ENCODE results near the gene NAPB. TPM values are rescaled to one million over a fixed set of nuclear protein-coding genes. Genes with fewer than 3 reads are reported as not detected.
"Not testable (repeated sequence)": the region's sequence is repeated elsewhere in the genome, so short reads cannot be mapped to it uniquely, and the experiment has no call there.

The NAPB gene
- total RNA-seq, 1 donor from 2014 or later, result 6.5 TPM

- DNase-seq (ENCODE audit: low read depth in 2 of 2), result peak in 1 of 2 donors; percentile 83
These were observed 71.7 kb downstream of the NAPB start for GRCh38 chr20:23349338-23350195.

DNA sequence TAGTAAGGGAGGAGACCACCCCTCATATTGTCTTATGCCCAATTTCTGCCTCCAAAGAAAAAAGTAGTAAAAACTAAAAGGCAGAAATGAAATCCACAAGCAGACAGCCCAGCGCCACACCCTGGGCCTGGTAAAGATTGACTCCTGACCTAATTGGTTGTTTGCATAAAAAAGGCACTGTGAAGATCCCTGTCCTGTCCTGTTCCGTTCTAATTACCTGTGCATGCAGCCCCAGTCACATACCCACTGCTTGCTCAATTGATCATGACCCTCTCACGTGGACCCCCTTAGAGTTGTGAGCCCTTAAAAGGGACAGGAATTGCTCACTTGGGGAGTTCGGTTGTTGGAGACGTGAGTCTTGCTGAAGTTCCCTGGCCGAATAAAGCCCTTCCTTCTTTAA is 72.8 kb downstream of the NAPB start:
- not testable (repeated sequence) for DNase-seq (ENCODE audit: low read depth in 2 of 2)

- no peak for DNase-seq (ENCODE audit: low read depth in 2 of 2)
These were observed 73.5 kb downstream of the NAPB start for GRCh38 chr20:23347791-23348190.

DNA sequence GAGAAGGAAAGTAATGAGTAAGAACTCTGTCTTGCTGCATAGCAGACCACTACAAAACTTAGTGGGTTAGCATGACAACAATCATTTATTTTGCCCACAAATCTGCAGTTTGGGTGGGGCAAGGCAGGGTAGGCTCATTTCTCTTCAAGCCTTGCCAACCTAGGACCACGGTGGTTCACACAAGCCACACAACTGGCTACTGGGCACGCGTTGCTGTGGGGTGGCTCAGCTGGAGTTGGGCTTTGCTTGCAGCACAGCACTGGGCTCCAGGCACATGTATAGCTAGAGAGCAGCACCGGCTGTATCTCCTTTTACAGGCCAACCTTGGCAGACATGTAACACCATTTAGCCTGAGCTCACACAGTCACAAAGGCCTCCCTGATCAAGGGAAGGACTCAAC is 75.3 kb downstream of the NAPB start:
- DNase-seq (ENCODE audit: low read depth in 2 of 2), result no peak

- DNase-seq (ENCODE audit: low read depth in 2 of 2), result no peak
These were observed 77.0 kb downstream of the NAPB start for GRCh38 chr20:23344336-23344735.

DNA sequence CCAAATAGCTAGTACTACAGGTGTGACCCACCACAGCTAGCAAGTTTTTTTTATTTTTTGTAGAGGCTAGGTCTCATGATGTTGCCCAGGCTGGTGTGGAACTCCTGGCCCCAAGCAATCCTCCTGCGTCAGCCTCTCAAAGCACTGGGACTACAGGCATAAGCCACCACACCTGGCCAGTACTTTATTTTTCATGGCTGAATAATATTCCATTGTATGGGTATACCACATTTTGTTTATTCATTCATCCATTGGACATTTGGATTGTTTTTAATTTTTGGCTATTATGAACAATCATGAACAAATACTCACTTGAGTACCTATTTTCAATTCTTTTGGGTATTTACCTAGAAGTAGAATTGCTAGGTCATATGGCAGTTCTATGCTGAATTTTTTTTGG is 77.7 kb downstream of the NAPB start:
- DNase-seq (ENCODE audit: low read depth in 2 of 2), result no peak

DNA sequence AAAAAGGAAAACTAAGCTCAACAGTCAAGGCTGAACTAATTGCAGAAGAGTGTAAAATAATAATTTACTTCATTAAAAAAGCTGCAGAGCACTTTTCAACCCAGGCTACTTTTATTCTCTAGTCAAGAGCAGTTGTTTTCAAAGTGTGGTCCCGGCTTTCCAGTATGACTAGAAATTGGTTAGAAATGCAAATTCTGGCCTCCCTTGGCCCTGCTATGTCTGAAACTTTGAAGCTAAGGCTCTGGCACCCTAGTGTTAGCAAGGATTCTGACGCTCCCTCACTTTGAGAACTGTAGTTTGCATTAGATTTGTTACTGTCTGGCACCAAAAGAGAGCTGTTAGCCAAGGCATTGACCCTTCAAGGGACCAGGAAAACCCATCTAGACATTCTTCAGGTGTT is 80.2 kb downstream of the NAPB start:
- DNase-seq (ENCODE audit: low read depth in 2 of 2), result no peak

GRCh38 chr20:23340524-23340923 is 80.8 kb downstream of the NAPB start:
- DNase-seq (ENCODE audit: low read depth in 2 of 2), result peak; percentile 87 to 91

DNA sequence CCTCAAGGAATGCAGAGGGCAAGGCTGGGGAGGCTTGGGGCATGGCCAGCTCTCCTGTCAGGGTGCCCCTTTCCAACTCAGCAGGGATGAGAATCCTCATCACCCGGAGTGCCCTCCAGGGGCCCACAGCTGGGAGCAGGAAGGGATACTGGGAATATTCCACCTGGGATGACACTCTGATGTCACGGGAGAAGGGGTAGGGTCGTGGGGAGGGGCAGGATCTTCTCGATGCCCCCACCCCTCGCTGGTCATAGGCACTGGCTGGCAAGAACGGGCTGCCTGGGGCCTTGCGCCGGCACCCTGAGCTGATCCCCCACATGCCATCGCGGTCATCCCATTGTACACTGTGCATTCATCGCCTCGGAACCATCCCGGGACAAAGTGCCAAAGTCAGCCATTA is 81.3 kb downstream of the NAPB start:
- DNase-seq (ENCODE audit: low read depth in 2 of 2), result no peak

DNA sequence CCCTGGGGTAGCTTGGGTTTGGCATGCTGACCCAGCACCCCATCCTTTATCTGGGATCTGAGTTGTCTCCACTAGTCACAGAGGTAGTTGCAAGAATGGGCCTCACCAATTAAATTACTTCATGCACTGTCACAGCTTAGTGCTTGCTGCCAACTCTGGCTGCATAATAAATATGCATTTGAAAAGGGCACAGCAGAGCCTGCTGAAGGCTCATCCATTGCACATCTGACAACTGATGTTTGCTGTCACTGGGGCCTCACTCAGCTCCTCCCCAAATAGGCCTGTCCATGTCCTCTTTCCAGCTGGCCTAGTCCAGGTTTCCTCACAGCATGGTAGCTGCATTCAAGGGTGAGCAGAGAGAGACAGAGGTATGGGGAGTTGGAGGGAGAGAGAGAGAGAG is 84.0 kb downstream of the NAPB start:
- no peak for DNase-seq (ENCODE audit: low read depth in 2 of 2)

DNA sequence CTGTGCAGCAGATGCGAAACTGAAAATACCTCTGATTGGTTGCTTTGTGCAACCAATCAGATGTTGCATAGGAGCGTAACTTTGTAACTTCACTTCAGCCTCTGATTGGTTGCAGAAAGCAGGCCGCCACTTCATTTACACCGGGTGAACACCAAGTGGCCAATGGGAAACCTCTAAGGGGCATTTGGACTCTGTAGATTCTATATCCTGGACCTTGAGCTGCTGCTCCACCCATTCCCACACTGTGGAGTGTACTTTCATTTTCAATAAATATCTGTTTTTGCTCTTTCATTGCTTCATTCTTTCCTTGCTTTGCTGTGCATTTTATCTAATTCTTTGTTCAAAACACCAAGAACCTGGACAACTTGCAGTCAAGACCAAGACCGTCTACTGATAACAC is 84.8 kb downstream of the NAPB start:
- no peak for DNase-seq (ENCODE audit: low read depth in 2 of 2)

DNA sequence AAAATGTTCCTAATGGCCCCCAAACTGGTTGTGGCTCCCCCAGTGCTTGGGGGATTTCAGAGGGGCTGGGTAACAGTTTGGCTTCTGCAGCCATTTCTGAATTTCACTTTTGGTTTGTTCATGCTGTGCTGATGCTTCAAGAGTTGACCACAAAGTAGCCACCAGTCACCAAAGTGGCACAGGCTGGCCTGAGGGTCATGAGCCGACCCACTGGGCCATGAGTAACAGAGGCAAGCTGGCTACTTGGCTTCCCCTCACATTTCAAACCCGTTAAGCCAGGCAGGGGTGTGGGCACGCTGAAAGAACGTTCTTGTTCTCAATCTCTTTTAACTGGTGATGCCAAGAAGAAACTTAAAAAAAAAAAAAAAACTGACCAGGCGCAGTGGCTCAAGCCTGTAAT is 85.8 kb downstream of the NAPB start:
- DNase-seq (ENCODE audit: low read depth in 2 of 2), result no peak

DNA sequence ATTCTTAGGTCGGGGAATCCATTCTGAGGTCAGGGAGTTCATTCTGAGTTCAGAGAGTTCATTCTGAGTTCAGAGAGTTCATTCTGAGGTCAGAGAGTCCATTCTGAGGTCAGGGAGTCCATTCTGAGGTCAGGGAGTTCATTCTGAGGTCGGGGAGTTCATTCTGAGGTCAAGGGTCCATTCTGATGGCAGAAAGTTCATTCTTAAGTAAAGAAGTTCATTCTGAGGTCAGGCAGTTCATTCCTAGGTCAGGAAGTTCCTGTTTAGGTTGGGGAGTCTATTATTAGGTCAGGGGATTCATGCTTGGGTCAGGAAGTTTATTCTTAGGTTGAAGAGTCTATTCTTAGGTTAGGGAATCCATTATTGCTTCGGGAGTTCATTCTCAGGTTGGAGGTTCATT is 87.2 kb downstream of the NAPB start:
- no peak for DNase-seq (ENCODE audit: low read depth in 2 of 2)

GRCh38 chr20:23332467-23332866 is 88.8 kb downstream of the NAPB start:
- DNase-seq (ENCODE audit: low read depth in 2 of 2), result no peak

- DNase-seq (ENCODE audit: low read depth in 2 of 2), result peak; percentile 72 to 82
These were observed 89.6 kb downstream of the NAPB start for GRCh38 chr20:23331450-23332350.

DNA sequence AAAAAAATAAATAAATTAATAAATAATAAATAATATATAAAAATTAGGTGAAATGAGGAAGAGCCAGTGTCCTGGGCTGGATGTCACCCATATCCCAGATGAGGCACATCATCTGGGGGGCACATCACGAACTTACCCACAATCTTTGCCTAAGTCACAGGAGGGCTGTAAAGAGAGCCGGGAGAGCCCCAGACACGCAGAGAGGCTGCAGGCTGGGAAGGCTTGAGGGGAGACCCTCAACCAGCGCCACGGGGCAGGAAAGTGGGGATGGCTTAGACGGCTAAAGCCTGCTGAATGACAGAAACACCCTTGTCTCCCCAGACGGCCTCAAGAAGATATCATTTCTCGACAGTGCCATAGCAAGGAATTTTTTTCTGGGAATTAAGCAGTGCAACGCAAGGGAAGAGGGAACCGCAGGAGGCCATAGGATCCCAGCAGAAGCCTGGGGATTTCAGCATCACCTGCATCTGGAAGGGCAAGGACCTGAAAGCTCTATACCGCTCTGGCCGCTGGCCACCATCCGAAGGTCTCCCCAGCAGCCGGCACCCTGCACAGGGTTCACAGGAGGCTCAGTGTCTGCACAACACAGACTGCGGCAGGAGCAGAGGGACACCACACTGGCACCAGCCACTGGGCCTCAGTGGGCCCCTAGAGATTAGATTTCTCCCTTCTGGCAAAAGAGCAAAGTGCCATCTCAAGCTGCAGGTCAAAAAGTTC is 93.5 kb downstream of the NAPB start:
- no peak for DNase-seq (ENCODE audit: low read depth in 2 of 2)

DNA sequence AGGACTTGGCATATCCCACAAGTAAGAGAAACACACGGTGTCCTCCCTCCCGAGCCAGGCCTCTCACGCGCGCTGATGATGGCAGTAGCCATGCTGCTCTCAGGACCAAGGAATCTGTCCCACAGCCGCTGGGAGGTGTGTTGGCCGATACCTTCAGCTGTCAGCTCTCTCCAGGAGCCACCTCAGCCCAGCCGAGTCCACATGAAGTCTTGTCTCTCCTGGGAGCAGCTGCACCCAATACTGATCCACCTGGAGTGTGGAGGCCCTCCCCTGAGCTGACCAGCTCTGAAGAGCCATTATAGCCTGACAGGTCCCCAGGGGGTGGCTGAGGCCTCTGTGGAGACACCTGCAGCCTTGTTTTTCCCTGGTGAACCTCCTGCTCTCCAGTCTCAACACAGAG is 94.5 kb downstream of the NAPB start:
- DNase-seq (ENCODE audit: low read depth in 2 of 2), result no peak

- no peak for DNase-seq (ENCODE audit: low read depth in 2 of 2)
These were observed 96.2 kb downstream of the NAPB start for GRCh38 chr20:23325107-23325506.
